HEK293T (cell line): ENCODE results near the gene FMN2.

Experiments
- ARNT ChIP-seq: fragments of 450-650 bp; IDR thresholded peaks from 2 replicates; pipeline ENCODE4 v1.6.1; 2017; ENCODE audit warnings: mild to moderate bottlenecking
- BHLHE40 ChIP-seq: fragments of 450-650 bp; IDR thresholded peaks from 2 replicates; pipeline ENCODE4 v1.6.1; 2016; ENCODE audit warnings: mild to moderate bottlenecking, moderate library complexity, borderline replicate concordance
- ELF4 ChIP-seq: fragments of 450-650 bp; IDR thresholded peaks from 2 replicates; pipeline ENCODE4 v1.6.1; 2017; ENCODE audit warnings: antibody characterized with exemption
- FOXK2 ChIP-seq: fragments of 450-650 bp; IDR thresholded peaks from 2 replicates; pipeline ENCODE4 v1.6.1; 2016; ENCODE audit warnings: mild to moderate bottlenecking
- LEF1 ChIP-seq: fragments of 450-650 bp; IDR thresholded peaks from 2 replicates; pipeline ENCODE4 v1.6.1; 2017; ENCODE audit warnings: mild to moderate bottlenecking, borderline replicate concordance
- SP1 ChIP-seq: fragments of 450-650 bp; IDR thresholded peaks from 2 replicates; pipeline ENCODE4 v1.6.1; 2017
- SUZ12 ChIP-seq: fragments of 450-650 bp; IDR thresholded peaks from 2 replicates; pipeline ENCODE4 v1.6.1; 2016; ENCODE audit warnings: mild to moderate bottlenecking
- TARDBP ChIP-seq: fragments of 450-650 bp; IDR thresholded peaks from 2 replicates; pipeline ENCODE4 v1.6.1; 2016
- ZNF384 ChIP-seq: fragments of 450-650 bp; IDR thresholded peaks from 2 replicates; pipeline ENCODE4 v1.6.1; 2016
- TF ChIP-seq, protein P1 (sequence below): fragments of 450-650 bp; IDR thresholded peaks from 2 replicates; pipeline ENCODE4 v1.6.1; 2016

DNA sequence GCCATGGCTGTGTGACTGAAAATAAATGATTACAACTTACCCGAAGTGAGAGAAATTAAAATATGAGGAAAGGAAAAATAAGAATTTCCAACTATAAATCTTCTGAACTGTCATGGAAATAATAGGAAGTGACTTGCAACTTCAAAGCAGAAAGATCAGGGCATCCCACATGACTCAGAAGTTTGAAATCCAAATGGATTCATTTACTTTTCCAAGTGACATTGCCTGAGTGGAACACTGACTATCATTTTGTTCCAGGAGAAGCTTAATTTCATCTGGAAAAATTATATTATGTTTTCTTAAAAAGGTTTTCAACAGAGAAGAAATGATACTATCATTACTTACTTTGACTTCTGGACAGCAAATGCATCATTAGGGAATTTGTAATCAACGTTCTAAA, 409.4 kb downstream of the FMN2 start:
- TF ChIP-seq, protein P1, sequence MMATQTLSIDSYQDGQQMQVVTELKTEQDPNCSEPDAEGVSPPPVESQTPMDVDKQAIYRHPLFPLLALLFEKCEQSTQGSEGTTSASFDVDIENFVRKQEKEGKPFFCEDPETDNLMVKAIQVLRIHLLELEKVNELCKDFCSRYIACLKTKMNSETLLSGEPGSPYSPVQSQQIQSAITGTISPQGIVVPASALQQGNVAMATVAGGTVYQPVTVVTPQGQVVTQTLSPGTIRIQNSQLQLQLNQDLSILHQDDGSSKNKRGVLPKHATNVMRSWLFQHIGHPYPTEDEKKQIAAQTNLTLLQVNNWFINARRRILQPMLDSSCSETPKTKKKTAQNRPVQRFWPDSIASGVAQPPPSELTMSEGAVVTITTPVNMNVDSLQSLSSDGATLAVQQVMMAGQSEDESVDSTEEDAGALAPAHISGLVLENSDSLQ, result no peak
- TF ChIP-seq FOXK2 (no peak), ARNT (no peak), TARDBP (no peak), SUZ12 (no peak), BHLHE40 (no peak), ZNF384 (no peak), SP1 (no peak), ELF4 (no peak), LEF1 (no peak)
